GM12872 (cell line): ENCODE data around the gene YLPM1.

ENCODE experiments used
- CTCF ChIP-seq: IDR thresholded peaks from 3 replicates; pipeline ENCODE4 v1.5.1; 2011; ENCODE audit warnings: low read depth, mild to moderate bottlenecking, low read length, moderate library complexity; ENCODE audit not compliant: insufficient read depth

The YLPM1 gene

GRCh38 chr14:74765721-74766120 lies 2.6 kb downstream of the YLPM1 start:
- no peak for TF ChIP-seq CTCF

- no peak for TF ChIP-seq CTCF
Observed at GRCh38 chr14:74771399-74771798, 8.3 kb downstream of the YLPM1 start.

- TF ChIP-seq CTCF = no peak
Observed at GRCh38 chr14:74784634-74785033, 21.5 kb downstream of the YLPM1 start.

GRCh38 chr14:74785056-74785613 lies 22.0 kb downstream of the YLPM1 start:
- TF ChIP-seq CTCF = no peak

- TF ChIP-seq CTCF = no peak
Observed at GRCh38 chr14:74786796-74787315, 23.7 kb downstream of the YLPM1 start.

- no peak for TF ChIP-seq CTCF
Observed at GRCh38 chr14:74792249-74793039, 29.3 kb downstream of the YLPM1 start.

GRCh38 chr14:74793506-74794155 lies 30.5 kb downstream of the YLPM1 start:
- TF ChIP-seq CTCF = peak; percentile 29; the same call in 1 of the 3 replicates
